H1 (cell line): Measurements from ENCODE around the gene PRKCA.

Experiments
- ASH2L ChIP-seq: fragments of 200-600, 300-600 bp; sonication (generic); IDR thresholded peaks from one replicate; pipeline ENCODE4 v1.7.1; 2017; ENCODE audit warnings: low read length
- CHD7 ChIP-seq: fragments of 300-600 bp; sonication (generic); IDR thresholded peaks from 2 replicates; pipeline ENCODE4 v1.7.1; 2012; ENCODE audit warnings: low read length, moderate library complexity, mild to moderate bottlenecking, inconsistent platforms; ENCODE audit not compliant: insufficient replicate concordance
- RFX5 ChIP-seq: IDR thresholded peaks from 2 replicates; pipeline ENCODE4 v1.6.1; 2011; ENCODE audit warnings: low read depth, low read length, improper control_type of control experiment, borderline replicate concordance
- TBP ChIP-seq: IDR thresholded peaks from 2 replicates; pipeline ENCODE4 v1.6.1; 2011; ENCODE audit warnings: low read depth, low read length, improper control_type of control experiment

GRCh38 chr17:66543526-66543925, 241.1 kb downstream of the PRKCA start:
- TF ChIP-seq RFX5, result no peak
- TF ChIP-seq ASH2L, result no peak
- TF ChIP-seq TBP, result no peak
- TF ChIP-seq CHD7, result no peak
